Measurements from ENCODE around the gene OR5B3. TPM values are rescaled to one million over a fixed set of nuclear protein-coding genes. Genes with fewer than 3 reads are reported as not detected.

Gene OR5B3
- not detected for total RNA-seq

DNA sequence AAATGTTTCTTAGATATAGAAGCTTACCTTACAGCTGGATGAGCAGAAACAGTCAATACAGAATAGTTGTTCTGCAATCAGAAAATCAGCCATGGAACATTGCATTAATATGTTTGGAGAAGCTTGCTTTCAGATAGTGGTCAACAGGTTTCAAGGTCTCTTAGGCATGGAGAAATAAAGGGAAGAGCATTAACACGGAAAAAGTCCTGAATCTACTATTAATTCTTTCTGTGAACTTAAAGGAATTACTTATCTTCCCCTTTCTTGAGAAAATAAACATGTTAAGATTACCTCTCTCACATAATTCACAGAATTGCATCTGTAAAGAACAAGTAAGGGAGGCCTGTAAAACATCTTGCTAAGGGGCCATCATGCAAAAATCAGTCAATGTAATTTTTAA, at the start of gene OR5B3:
Gene OR5B3, minus strand, starts transcription at position 101 of the 400 bp plus-strand sequence. CDS start 3,465 bp downstream, outside the sequence.
- WGBS, 2 donors (ENCODE audit: low coverage in 1 of 2), result 27 to 47% methylated on average over 1 of the region's 1 CpG
- Histone ChIP-seq H3K36me3 (no peaks in the 10 kb centered on the region), H3K27me3 (no peaks in the 10 kb centered on the region), H3K27ac (no peak within 1 kb of the TSS), H3K4me1 (no peaks in the 10 kb centered on the region), H3K4me3 (no peak within 1 kb of the TSS), H3K9me3 (peaks cover 0 to 42% (median 0%) of the 10 kb centered on the region in 3 donors)
- ATAC-seq, result no peak
- TF ChIP-seq POLR2A (IDR thresholded peaks at IDR 0.05) (no peak), EP300 (IDR thresholded peaks at IDR 0.05) (no peak), POLR2AphosphoS5 (IDR thresholded peaks at IDR 0.05) (no peak)
- TF ChIP-seq, protein P1, sequence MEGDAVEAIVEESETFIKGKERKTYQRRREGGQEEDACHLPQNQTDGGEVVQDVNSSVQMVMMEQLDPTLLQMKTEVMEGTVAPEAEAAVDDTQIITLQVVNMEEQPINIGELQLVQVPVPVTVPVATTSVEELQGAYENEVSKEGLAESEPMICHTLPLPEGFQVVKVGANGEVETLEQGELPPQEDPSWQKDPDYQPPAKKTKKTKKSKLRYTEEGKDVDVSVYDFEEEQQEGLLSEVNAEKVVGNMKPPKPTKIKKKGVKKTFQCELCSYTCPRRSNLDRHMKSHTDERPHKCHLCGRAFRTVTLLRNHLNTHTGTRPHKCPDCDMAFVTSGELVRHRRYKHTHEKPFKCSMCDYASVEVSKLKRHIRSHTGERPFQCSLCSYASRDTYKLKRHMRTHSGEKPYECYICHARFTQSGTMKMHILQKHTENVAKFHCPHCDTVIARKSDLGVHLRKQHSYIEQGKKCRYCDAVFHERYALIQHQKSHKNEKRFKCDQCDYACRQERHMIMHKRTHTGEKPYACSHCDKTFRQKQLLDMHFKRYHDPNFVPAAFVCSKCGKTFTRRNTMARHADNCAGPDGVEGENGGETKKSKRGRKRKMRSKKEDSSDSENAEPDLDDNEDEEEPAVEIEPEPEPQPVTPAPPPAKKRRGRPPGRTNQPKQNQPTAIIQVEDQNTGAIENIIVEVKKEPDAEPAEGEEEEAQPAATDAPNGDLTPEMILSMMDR (IDR thresholded peaks at IDR 0.05), result no peak

DNA sequence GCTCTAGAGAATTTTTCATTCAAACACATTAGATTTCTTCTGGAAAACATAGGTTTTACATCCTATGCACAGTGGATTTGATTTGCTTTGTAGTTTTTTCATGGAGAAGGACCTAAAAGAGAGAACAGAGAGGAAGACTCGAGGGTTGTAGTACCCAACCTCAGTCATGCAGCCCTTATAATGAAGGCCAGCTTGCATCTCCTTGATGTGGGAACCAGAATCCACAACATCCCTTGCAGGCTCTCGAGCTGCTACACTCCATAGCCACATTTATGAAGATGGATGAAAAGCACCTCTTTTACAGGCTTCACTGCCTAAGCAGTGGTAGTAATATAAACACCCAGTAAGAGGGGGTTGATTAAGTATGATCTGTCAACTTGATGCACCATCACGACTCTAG, 44.9 kb upstream of the OR5B3 start:
- H3K9me3 ChIP-seq, result peaks cover 0 to 34% (median 0%) of the 10 kb centered on the region in 3 donors
- H3K36me3 ChIP-seq, result no peaks in the 10 kb centered on the region
- 57% methylated on average over 2 of the region's 3 CpGs; no CpG with 5 or more reads in 1 of the 2 donors for WGBS, 2 donors (ENCODE audit: low coverage in 1 of 2)
- no peak overlapping the region for H3K27ac ChIP-seq
- no peaks in the 10 kb centered on the region for H3K27me3 ChIP-seq
- no peak for ATAC-seq
- H3K4me1 ChIP-seq, result no peaks in the 10 kb centered on the region
- TF ChIP-seq POLR2AphosphoS5 (IDR thresholded peaks at IDR 0.05), result no peak
- TF ChIP-seq, protein P1 (IDR thresholded peaks at IDR 0.05), result no peak
- TF ChIP-seq POLR2A (IDR thresholded peaks at IDR 0.05), result no peak
- no peak for TF ChIP-seq EP300 (IDR thresholded peaks at IDR 0.05)
- H3K4me3 ChIP-seq, result no peak overlapping the region

DNA sequence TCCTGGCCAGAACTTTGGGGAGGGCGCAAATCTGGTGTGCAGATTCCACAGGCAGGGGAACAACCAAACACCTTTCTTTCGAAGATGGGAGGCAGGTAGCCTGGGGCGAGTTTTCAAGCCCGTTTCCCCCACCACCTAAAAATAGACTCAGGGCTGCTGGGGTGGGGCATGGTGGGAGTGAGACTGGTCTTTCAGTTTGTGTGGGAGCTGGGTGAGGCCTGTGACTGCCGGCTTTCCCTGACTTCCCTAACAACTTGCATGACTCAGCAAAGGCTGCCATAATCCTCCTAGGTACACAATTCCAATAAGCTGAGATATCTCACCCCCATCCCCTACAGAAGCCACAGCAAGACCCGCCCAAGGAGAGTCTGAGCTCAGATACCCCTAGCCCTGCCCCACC, 39.6 kb upstream of the OR5B3 start:
- H3K36me3 ChIP-seq, result no peaks in the 10 kb centered on the region
- WGBS, 2 donors (ENCODE audit: low coverage in 1 of 2), result 60 to 89% methylated on average over 3 of the region's 6 CpGs

DNA sequence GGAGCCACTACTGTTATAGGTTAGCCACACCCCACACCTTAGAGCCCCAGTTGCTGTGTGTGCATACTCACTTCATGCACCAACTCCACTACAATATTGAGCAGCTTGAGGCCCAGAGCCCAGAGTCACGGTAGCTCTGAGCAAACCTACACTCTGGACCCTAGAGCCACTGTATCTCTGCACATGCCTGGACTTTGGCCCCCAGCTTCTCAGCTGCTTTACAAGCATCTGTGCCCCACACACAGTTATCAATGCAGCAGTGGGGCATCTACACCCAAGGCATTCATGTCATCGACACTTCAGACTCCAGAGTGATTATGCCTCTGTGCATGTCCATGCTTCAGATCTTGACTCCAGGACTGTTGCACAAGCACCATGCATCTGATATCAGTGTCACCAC, 37.6 kb upstream of the OR5B3 start:
- Histone ChIP-seq H3K9me3 (peaks cover 0 to 48% (median 0%) of the 10 kb centered on the region in 3 donors), H3K4me1 (no peaks in the 10 kb centered on the region), H3K27ac (no peak overlapping the region), H3K36me3 (no peaks in the 10 kb centered on the region), H3K4me3 (no peak overlapping the region), H3K27me3 (no peaks in the 10 kb centered on the region)
- WGBS, 2 donors (ENCODE audit: low coverage in 1 of 2), result 77 to 100% methylated on average over 1 to 2 of the region's 2 CpGs
- no peak for TF ChIP-seq EP300 (IDR thresholded peaks at IDR 0.05)
- no peak for TF ChIP-seq POLR2AphosphoS5 (IDR thresholded peaks at IDR 0.05)
- no peak for TF ChIP-seq POLR2A (IDR thresholded peaks at IDR 0.05)
- TF ChIP-seq, protein P1 (IDR thresholded peaks at IDR 0.05), result no peak
- no peak for ATAC-seq

More for the DNA sequence above, 39.6 kb upstream of the OR5B3 start:
- no peak for ATAC-seq
- H3K9me3 ChIP-seq, result peaks cover 0 to 61% (median 0%) of the 10 kb centered on the region in 3 donors
- H3K4me3 ChIP-seq, result no peak overlapping the region
- TF ChIP-seq, protein P1 (IDR thresholded peaks at IDR 0.05), result no peak
- TF ChIP-seq EP300 (IDR thresholded peaks at IDR 0.05) (no peak), POLR2AphosphoS5 (IDR thresholded peaks at IDR 0.05) (no peak), POLR2A (IDR thresholded peaks at IDR 0.05) (no peak)
- H3K27me3 ChIP-seq, result no peaks in the 10 kb centered on the region
- no peaks in the 10 kb centered on the region for H3K4me1 ChIP-seq
- no peak overlapping the region for H3K27ac ChIP-seq

DNA sequence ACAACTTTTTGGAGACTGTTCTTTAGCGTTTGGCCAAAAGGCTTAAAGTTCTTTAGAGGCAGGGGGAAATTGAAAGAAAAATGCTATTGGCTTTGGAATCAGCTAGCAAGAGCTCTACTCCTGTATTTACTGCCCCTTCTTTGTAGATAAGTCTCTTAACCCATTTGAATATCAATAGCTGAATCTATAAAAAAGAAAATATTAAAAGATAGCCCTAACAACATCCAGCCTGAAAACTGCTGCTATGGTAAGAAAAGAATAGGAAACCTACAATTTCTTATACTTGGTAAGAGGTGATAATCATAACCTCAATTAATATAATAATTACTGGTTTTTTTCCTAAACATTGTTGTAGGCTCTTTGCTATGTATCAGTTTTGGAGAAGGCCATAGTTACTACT, 35.5 kb upstream of the OR5B3 start, which contains the start of gene OR5B12:
Gene OR5B12, minus strand, starts transcription at position 101 of the 400 bp plus-strand sequence. CDS start 2,085 bp downstream, outside the sequence.
- H3K27ac ChIP-seq, result no peak within 1 kb of the TSS
- ATAC-seq, result no peak
- peaks cover 0 to 45% (median 0%) of the 10 kb centered on the region in 3 donors for H3K9me3 ChIP-seq
- WGBS, 2 donors (ENCODE audit: low coverage in 1 of 2), result 90 to 92% methylated on average over 1 of the region's 1 CpG
- no peaks in the 10 kb centered on the region for H3K36me3 ChIP-seq
- no peaks in the 10 kb centered on the region for H3K4me1 ChIP-seq
- H3K4me3 ChIP-seq, result no peak within 1 kb of the TSS
- H3K27me3 ChIP-seq, result no peaks in the 10 kb centered on the region
- TF ChIP-seq POLR2A (IDR thresholded peaks at IDR 0.05) (no peak), EP300 (IDR thresholded peaks at IDR 0.05) (no peak)

Data from gastroesophageal sphincter (tissue), 4 donors.